ENCODE results near the gene MEGF6.

MEGF6 gene

GRCh38 chr1:3506041-3506440 lies 105.3 kb downstream of the MEGF6 start:
- Histone ChIP-seq H3F3A (ENCODE audit: control insufficient read depth, insufficient read depth) (no peaks in the 10 kb centered on the region), H3K9me2 (replicated peaks; ENCODE audit: control insufficient read depth, low read length) (no peaks in the 10 kb centered on the region), H3K4me2 (ENCODE audit: low read length) (no peak overlapping the region), H3K27ac (ENCODE audit: low read depth, low read length) (no peak overlapping the region), H3K4me3 (ENCODE audit: low read length) (no peak overlapping the region), H3K36me3 (ENCODE audit: control insufficient read depth, low read length) (no peaks in the 10 kb centered on the region), H3K27me3 (ENCODE audit: control insufficient read depth, low read length) (no peaks in the 10 kb centered on the region), H3K79me2 (ENCODE audit: control insufficient read depth, low read length) (no peaks in the 10 kb centered on the region), H4K20me1 (ENCODE audit: control insufficient read depth, insufficient read depth, low read depth, low read length) (no peaks in the 10 kb centered on the region), H3K9me3 (ENCODE audit: control insufficient read depth, insufficient read depth, low read length) (no peaks in the 10 kb centered on the region), H3K4me1 (ENCODE audit: control insufficient read depth, low read length) (no peaks in the 10 kb centered on the region)
- TF ChIP-seq CTCF (IDR thresholded peaks at IDR 0.05; ENCODE audit: low read depth, low read length, poor library complexity, severe bottlenecking) (no peak), EZH2phosphoT487 (IDR thresholded peaks at IDR 0.05; ENCODE audit: borderline replicate concordance, low read length) (no peak)

DNA sequence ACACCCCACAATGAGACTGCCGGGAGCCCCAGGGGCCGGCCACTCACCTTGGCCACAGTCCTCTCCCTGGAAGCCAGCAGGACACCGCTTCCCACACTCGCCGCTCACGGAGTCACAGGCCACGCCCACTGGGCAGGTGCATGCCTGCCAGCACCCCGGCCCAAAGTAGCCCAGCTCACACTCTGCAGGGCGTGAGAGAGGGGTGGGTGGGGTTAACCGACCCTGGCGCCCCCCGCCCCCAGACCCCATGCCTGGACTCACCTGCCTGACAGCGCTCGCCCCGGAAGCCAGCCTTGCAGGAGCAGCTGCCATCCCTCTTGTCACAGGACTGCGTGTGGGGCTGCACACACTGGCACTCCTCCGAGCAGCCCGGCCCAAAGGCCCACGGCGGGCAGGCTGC lies 106.1 kb downstream of the MEGF6 start:
- H3K4me2 ChIP-seq (ENCODE audit: low read length) = no peak overlapping the region
- no peak overlapping the region for H3K27ac ChIP-seq (ENCODE audit: low read depth, low read length)
- H3K36me3 ChIP-seq (ENCODE audit: control insufficient read depth, low read length) = no peaks in the 10 kb centered on the region

DNA sequence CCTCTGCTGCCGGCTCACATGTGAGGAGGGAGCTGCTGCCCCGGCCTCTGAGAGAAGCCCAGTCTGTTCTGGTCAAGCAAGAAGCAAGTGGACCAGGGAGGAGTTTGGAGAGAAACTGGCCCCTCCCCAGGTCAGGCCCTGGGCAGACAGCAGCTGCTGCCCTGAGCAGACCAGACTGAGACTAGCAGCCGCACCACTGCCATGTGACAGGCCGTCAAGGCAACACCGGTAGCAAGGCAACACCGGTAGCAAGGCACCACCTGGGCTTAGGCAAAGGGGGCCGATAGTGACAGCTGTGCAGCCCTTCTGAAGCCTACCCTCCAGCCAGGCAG lies 106.5 kb downstream of the MEGF6 start:
- H3K4me3 ChIP-seq (ENCODE audit: low read length) = no peak overlapping the region
- no peaks in the 10 kb centered on the region for H3K4me1 ChIP-seq (ENCODE audit: control insufficient read depth, low read length)
- no peaks in the 10 kb centered on the region for H3K9me2 ChIP-seq (replicated peaks; ENCODE audit: control insufficient read depth, low read length)
- no peaks in the 10 kb centered on the region for H3K36me3 ChIP-seq (ENCODE audit: control insufficient read depth, low read length)
- H3K9me3 ChIP-seq (ENCODE audit: control insufficient read depth, insufficient read depth, low read length) = no peaks in the 10 kb centered on the region
- no peaks in the 10 kb centered on the region for H3K27me3 ChIP-seq (ENCODE audit: control insufficient read depth, low read length)
- H4K20me1 ChIP-seq (ENCODE audit: control insufficient read depth, insufficient read depth, low read depth, low read length) = no peaks in the 10 kb centered on the region
- H3K4me2 ChIP-seq (ENCODE audit: low read length) = no peak overlapping the region
- H3K79me2 ChIP-seq (ENCODE audit: control insufficient read depth, low read length) = no peaks in the 10 kb centered on the region
- no peak for TF ChIP-seq CTCF (IDR thresholded peaks at IDR 0.05; ENCODE audit: low read depth, low read length, poor library complexity, severe bottlenecking)
- TF ChIP-seq EZH2phosphoT487 (IDR thresholded peaks at IDR 0.05; ENCODE audit: borderline replicate concordance, low read length) = no peak
- no peaks in the 10 kb centered on the region for H3F3A ChIP-seq (ENCODE audit: control insufficient read depth, insufficient read depth)
- H3K27ac ChIP-seq (ENCODE audit: low read depth, low read length) = no peak overlapping the region

More for the DNA sequence above, 106.1 kb downstream of the MEGF6 start:
- Histone ChIP-seq H3K27me3 (ENCODE audit: control insufficient read depth, low read length) (no peaks in the 10 kb centered on the region), H3F3A (ENCODE audit: control insufficient read depth, insufficient read depth) (no peaks in the 10 kb centered on the region), H3K79me2 (ENCODE audit: control insufficient read depth, low read length) (no peaks in the 10 kb centered on the region), H3K4me1 (ENCODE audit: control insufficient read depth, low read length) (no peaks in the 10 kb centered on the region), H3K4me3 (ENCODE audit: low read length) (no peak overlapping the region), H3K9me3 (ENCODE audit: control insufficient read depth, insufficient read depth, low read length) (no peaks in the 10 kb centered on the region), H4K20me1 (ENCODE audit: control insufficient read depth, insufficient read depth, low read depth, low read length) (no peaks in the 10 kb centered on the region), H3K9me2 (replicated peaks; ENCODE audit: control insufficient read depth, low read length) (no peaks in the 10 kb centered on the region)
- TF ChIP-seq CTCF (IDR thresholded peaks at IDR 0.05; ENCODE audit: low read depth, low read length, poor library complexity, severe bottlenecking) = no peak
- TF ChIP-seq EZH2phosphoT487 (IDR thresholded peaks at IDR 0.05; ENCODE audit: borderline replicate concordance, low read length) = no peak
